Stimulated activated CD8-positive, alpha-beta memory T cell treated with anti-CD3 and anti-CD28 coated beads, Interleukin-4, amount 100 ng/mL, for 4 hours (primary cell): Measurements from ENCODE around the gene UNC119.

Experiments used
- DNase-seq, 2 donors: peaks; one replicate each; pipeline ENCODE4 v3.0.0-alpha.2; 2020; ENCODE audit warnings: low read depth in 2 of 2, low spot score in 1 of 2

The UNC119 gene

DNA sequence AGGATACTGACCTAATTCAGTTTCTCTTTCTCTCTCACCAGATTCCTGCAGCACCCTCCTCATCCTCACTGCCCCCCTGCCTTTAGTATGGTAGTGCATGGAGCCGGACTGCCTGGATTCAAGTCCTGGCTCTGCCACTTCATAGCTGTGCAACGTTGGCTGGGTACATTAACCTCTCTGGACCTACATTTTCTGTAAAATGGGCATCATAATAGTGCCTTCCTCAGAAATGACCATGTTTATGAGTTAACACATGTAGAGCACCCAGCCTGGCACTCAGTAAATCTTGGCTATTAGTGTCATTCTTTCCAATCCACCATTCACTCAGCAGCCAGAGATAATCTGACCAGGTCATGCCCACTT is 7.3 kb downstream of the UNC119 start:
- no peak for DNase-seq

DNA sequence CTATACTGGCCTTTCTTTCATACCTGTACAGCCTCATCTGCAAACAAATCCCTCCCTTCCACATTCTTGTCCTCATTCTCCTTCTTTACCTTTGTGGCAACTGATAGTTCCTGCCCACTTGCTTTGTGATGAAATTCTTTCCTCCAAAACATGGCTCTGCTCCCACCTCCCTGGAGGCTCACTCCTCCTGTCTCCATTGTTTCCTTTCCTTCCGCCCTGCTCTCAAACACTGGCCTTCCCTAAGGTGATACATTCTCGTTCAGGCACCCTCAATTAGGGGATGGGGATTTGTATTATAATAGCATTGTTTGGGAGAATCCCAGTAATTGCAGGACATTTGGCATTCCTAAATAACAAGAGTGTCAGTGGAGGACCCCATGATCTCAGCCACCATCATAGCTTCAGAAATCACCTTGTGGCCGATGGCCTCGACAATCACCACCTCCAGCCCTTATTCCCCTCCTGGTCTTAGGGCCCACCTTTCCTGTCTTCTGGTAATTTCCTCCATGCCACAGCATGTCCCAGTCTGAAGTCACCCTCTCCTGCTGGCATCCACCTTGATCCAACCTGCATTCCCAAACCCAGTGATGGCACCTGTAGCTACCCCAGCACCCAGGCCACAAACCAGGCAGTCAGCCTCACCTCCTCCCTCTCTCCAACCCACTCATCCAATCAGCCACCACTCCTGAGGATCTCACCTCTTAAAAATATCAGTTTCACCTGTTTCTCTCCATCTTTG is 7.9 kb downstream of the UNC119 start:
- DNase-seq = no peak

DNA sequence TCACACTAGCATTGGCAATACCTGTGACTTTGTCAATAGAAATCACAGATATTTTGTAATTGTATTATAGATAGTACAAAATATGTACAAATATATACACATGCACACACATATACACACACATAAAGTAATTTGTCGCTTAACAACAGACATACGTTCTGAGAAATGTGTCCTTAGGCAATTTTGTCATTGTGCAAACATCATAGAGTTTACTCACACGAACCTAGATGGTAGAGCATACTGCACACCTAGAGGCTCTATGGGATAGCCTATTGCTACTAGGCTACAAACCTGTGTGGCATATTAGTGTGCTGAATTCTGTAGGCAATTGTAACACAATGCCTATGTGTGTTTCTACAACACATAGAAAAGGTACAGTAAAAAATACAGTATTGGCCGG is 11.0 kb downstream of the UNC119 start:
- no peak for DNase-seq

GRCh38 chr17:28540231-28540630 is 12.2 kb downstream of the UNC119 start:
- DNase-seq = no peak

GRCh38 chr17:28538296-28538895 is 14.0 kb downstream of the UNC119 start:
- DNase-seq = no peak

DNA sequence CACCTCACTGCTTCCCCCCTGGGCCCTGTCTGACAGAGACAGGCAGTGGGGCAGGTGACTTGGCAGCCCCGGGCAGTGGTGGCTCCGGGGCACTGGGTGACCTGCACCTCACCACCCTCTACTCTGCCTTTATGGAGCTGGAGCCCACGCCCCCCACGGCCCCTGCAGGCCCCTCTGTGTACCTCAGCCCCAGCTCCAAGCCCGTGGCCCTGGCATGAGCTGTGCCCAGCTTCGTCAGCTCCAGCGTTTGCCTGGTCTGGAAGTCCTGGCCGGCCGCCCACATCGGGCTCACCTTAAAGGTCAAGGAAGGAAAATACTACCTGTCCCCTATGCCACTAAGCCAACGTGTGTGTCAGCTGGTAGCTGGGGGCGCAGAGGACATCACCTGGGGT is 15.2 kb downstream of the UNC119 start:
- no peak for DNase-seq

DNA sequence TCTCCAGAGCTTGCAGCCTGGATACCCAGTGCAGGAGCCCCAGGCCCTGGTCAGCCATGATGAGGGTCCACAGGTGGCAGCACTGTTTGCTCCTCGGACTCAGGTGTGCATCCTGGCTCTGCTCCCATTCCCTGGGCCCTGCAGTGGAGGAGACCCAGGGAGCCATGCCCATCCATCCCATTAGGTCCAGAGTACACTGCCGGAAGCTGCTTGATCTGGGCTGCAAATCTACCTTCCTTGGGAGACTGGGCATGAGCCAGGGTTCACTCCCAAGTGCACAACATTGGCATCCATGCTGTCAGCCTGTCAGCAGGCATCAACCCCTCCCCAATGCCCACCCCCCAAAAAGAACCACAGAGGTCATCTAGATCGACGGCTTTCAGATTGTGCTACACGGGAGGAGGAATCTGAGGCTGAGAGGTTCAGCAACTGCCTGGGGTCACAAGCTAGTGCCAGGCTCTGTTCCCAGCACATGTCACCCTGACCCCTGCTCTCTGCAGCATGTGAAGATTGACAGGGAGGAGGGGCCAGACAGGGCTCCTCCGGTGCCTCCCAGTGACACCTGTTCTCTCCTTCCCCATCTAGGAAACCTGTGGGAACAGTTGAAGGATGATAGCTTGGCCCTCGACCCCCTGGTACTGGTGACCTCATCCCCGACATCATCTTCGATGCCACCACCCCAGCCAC is 15.7 kb downstream of the UNC119 start:
- DNase-seq = no peak

DNA sequence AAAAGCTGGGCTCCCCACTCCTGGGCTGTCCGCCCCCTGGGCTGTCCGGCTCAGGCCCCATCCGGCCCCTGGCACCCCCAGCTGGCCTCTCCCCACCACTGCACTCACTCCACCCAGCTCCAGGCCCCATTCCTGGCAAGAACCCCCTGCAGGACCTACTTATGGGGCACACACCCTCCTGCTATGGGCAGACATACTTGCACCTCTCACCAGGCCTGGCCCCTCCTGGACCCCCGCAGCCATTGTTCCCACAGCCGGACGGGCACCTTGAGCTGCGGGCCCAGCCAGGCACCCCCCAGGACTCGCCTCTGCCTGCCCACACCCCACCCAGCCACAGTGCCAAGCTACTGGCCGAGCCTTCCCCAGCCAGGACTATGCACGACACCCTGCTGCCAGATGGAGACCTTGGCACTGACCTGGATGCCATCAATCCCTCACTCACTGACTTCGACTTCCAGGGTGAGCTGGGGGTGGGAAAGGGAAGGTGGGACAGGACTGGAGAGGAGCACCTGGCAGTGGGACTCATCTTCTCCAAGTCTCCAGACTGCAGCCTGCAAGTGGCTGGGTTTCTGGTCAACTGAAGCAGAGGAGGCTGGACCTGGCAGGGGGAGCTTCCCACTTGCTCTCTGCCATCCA is 17.6 kb downstream of the UNC119 start:
- DNase-seq = no peak

DNA sequence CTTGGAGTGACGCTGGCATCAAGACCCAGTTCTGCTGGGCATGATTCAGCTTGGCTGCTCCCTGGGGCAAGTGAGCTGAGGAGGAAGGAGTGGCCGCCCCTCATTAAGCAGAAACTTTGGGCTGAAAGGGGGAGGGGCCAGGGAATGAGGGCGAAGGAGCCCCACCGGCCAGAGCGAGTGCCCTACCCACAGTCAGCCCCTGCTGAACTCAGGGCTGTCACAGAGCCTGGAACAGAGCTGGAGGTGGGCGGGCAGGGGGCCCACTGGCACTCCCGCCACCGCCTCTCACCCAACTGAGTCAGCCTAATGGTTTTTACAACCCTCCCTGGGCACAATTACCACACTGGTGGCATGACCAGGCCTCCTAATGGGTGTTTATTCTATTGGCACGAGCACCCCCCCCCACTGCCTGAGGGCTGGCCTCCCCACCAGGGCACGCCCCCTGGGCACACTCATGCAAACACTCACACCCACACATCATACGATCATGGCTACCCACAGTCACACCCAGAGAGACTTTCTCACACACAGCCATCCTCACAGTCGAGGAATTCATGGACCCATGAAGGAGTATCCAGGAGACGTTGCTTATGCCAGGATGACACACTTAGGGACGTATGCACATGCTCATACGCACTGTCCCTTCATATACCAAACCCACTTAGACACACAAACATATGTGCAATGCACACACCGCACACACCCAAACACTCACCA is 19.2 kb downstream of the UNC119 start:
- no peak for DNase-seq

DNA sequence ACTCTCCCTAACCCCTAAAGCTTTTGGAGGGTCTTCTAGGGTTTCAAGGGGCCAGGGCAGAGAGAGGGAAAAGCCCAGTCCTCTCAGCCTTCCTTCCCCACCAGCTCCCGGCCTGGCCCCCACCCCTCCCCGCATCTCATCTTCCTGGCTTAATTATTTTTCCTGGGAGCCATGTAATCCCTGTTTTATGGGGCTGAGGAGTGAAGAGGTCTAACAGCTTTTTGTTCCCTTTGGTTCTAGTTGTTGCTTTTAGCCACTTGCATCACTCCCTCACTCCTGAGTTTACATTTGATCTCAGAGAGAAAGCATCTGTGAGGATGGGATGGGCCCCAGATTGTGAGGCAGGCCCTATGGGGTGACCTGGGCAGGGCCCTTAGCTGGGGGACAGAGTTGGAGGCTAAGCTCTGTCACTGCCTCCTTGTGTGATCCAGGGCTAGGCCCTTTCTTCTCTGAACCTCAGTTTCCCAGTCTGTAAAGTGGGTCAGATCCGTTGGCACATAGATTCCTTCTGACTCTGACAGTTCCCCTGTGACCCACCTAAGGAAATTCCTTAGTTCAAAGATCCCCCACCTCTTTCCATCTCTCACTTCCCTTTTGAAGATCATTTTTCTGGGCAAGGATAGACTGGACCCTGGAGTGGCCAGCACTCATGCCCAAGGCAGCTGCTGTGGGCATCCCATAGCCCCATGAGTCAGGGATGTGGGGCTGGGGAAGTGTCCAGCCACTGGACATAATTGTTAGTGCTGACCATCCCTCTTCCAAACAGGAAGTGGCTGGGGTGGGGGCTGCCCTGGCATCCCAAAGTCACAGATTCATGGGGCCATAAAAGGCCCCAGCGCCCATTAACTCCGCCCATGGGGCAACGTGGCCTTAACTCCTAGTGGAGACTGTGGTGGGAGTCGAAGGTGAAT is 20.1 kb downstream of the UNC119 start:
- no peak for DNase-seq

- no peak for DNase-seq
Measured at GRCh38 chr17:28530926-28531325, 21.5 kb downstream of the UNC119 start.

GRCh38 chr17:28530250-28530649 is 22.2 kb downstream of the UNC119 start:
- DNase-seq = no peak

DNA sequence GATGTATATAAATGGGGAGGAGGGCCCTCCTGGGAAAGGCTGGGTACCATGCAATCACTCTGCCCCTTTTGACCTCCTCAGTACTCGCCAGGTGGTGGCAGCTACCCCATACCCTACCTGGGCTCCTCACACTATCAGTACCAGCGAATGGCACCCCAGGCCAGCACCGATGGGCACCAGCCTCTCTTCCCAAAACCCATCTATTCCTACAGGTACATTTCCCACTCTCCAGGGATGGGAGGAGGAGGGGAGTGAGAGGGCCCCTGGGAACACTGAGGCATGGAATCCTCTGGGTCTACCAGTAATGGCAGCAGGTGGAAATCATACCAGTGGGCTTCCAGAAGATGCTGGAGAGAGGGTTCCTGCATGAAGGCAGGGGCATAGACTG is 23.4 kb downstream of the UNC119 start:
- DNase-seq = no peak

DNA sequence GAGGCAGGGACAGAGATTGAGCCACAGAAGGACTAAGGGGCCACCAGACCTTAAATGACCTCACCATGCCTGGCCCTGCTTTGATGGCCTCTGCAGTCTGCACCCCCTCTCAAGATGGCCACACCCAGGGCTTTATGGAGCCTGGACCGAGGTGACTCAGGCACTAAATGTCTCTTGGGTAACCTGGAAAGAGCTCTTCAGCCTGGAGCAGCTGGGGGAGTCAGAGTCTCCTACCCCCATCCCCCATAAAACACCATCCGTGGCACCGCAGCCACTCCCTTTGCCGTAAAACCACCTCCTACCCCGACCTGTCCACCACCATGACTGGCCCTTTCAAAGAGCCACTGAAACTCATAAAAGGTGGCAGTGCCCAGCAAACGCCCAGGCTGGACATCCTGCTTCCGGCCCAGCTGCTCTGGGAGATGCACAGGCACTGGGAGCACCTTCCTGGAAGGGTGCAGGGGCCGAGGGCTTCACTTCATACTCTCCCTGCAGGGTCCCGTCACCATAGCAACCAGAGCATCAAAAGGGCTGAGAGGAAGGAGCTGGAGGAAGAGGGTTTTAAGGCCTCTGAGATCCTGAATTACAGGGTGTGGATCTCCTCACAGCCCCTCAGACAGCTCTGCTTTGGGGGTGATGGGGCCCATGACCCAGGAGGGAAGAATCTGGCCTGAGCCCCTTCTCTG is 24.0 kb downstream of the UNC119 start:
- no peak for DNase-seq

DNA sequence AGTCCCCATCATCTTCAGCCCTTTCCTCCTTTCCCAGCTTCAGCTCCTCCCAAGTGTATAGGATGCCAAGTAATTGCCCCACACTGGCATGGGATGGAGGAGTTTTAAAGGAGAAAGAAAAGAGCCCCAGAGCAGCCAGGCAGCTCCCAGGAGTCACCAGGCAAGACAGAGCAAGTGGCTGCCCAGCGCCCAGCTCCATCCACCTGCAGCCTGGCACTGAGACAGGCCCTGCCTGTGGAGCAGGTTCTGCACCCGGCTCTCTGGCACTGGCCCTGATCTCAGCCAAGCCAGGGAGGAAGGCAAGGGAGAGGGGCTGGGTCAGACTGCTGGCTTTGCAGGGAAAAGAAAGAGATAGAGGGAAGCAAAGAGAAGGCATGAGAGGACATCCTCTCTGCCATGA is 24.6 kb downstream of the UNC119 start:
- no peak for DNase-seq

DNA sequence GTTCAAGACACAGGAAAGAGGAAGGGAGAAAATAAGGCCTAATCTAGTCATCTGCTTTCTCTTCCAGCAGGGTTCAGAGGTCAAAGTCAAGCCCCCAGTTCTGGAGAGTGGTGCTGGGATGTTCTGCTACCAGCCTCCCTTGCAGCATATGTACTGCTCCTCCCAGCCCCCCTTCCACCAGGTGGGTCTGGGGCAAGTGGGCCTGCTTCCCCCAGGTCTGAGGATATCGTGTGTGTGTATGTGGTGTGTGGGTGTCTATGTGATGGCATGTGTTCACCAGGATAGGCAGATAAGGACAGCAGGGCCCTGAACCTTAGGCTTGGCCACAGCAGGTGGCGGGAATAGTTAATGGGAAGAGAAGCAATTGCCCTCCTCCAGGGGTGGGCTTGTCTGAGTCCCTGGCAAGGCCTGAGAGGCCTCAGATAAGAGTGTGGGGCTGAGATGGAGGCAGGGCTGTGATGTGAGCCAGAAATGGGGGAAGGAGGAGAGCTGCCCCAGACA is 25.2 kb downstream of the UNC119 start:
- DNase-seq = no peak

DNA sequence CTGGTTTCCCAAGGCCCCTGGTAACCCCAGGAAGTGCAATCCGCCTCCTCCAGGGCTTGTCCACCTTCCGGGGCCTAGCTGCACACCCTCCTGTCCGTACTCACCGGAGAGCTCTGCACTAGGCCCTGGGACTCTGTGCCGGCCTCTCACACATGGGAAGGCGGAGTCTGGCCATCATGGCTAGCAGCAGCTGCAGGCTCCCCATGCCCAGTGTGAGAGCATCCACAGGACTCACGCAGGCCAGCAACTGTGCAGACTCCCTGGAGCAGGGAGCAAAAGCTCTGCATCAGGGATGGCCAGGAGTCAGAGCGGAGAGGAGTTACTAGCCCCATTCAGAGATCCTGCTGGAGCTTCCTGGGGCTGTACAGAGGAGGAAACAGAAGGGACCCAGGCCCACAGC is 26.0 kb downstream of the UNC119 start:
- no peak for DNase-seq

DNA sequence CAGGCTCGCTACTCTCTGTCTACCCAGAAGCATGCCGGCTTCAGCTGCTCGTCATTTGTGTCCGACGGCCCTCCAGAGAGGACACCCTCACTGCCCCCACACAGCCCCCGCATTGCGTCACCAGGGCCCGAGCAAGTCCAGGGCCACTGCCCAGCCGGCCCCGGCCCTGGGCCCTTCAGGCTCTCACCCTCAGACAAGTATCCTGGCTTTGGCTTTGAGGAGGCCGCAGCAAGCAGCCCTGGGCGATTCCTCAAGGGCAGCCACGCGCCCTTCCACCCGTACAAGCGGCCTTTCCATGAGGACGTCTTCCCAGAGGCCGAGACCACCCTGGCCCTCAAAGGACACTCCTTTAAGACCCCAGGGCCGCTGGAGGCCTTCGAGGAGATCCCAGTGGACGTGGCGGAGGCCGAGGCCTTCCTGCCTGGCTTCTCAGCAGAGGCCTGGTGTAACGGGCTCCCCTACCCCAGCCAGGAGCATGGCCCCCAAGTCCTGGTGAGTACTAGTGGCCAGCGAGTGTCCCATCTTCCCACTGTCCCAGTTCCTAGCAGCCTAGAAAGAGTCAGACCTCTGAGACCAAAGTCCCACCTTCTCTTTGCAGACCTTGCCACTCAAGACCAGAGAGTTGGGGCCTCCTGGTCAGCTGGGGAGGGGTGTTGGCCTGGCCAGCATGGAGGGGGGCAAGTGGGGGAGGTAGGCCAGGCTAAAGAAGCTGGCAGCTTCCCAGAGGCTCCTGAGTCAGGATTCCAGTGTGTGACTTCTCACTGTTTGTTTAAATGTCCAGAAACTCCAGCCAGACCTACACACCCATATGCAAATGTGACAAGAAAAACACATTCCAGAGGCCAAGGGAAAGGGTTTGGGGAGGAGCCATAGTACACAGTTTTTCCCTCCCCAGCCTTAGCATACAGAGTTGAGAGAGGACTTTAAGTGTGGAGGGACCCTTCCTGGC is 27.7 kb downstream of the UNC119 start:
- DNase-seq = no peak

- no peak for DNase-seq
Measured at GRCh38 chr17:28523876-28524275, 28.5 kb downstream of the UNC119 start.
